GM23248 (cell line): Measurements from ENCODE around the gene CCDC85B. TPM values are rescaled to one million over a fixed set of nuclear protein-coding genes. Genes with fewer than 3 reads are reported as not detected.

Experiments used
- DNase-seq: peaks from one replicate; pipeline ENCODE4 v3.0.0-alpha.2; 2015
- H2AFZ ChIP-seq: fragments of 200-600 bp; sonication (generic); 2 replicates; pipeline ENCODE4 v1.6.1; 2016; ENCODE audit warnings: antibody characterized with exemption
- H3F3A ChIP-seq: fragments of 200-600 bp; sonication (generic); 2 replicates; pipeline ENCODE4 v1.6.1; 2016; ENCODE audit warnings: mild to moderate bottlenecking, antibody characterized with exemption, mixed run types; ENCODE audit not compliant: insufficient read depth
- H3K27ac ChIP-seq: fragments of 200-600 bp; sonication (generic); 2 replicates; pipeline ENCODE4 v1.5.1; 2016; ENCODE audit warnings: mild to moderate bottlenecking
- H3K27me3 ChIP-seq: fragments of 200-600 bp; sonication (generic); replicated peaks from 2 replicates; pipeline ENCODE4 v1.6.1; 2016; ENCODE audit warnings: mild to moderate bottlenecking; ENCODE audit not compliant: insufficient read depth
- H3K36me3 ChIP-seq: fragments of 200-600 bp; sonication (generic); 2 replicates; pipeline ENCODE4 v1.6.1; 2016; ENCODE audit warnings: low read depth, mild to moderate bottlenecking
- H3K4me1 ChIP-seq: fragments of 200-600 bp; sonication (generic); 2 replicates; pipeline ENCODE4 v1.6.1; 2016; ENCODE audit warnings: mild to moderate bottlenecking; ENCODE audit not compliant: insufficient read depth
- H3K4me2 ChIP-seq: fragments of 200-600 bp; sonication (generic); one replicate; pipeline ENCODE4 v1.6.1; 2016; ENCODE audit warnings: mild to moderate bottlenecking; ENCODE audit not compliant: unreplicated experiment
- H3K4me3 ChIP-seq: fragments of 200-600 bp; sonication (generic); 2 replicates; pipeline ENCODE4 v1.5.1; 2016; ENCODE audit warnings: mild to moderate bottlenecking
- H3K79me2 ChIP-seq: fragments of 200-600 bp; sonication (generic); 2 replicates; pipeline ENCODE4 v1.6.1; 2016; ENCODE audit warnings: mild to moderate bottlenecking; ENCODE audit not compliant: insufficient read depth
- H3K9ac ChIP-seq: fragments of 200-600 bp; sonication (generic); 2 replicates; pipeline ENCODE4 v1.6.1; 2016; ENCODE audit warnings: mild to moderate bottlenecking
- H3K9me2 ChIP-seq: fragments of 200-600 bp; sonication (generic); 2 replicates; pipeline ENCODE4 v1.6.1; 2016; ENCODE audit warnings: mixed run types, mild to moderate bottlenecking, moderate library complexity; ENCODE audit not compliant: insufficient read depth
- H3K9me3 ChIP-seq: fragments of 200-600 bp; sonication (generic); one replicate; pipeline ENCODE4 v1.6.1; 2017; ENCODE audit warnings: low read depth
- H4K20me1 ChIP-seq: fragments of 200-600 bp; sonication (generic); 2 replicates; pipeline ENCODE4 v1.6.0; 2016; ENCODE audit not compliant: insufficient read depth
- EZH2 ChIP-seq: fragments of 200-600 bp; sonication (generic); IDR thresholded peaks from 2 replicates; pipeline ENCODE4 v1.6.1; 2018; ENCODE audit warnings: antibody characterized with exemption, mild to moderate bottlenecking; ENCODE audit not compliant: insufficient read depth, poor library complexity, severe bottlenecking
- EZH2phosphoT487 ChIP-seq: fragments of 200-600 bp; sonication (generic); IDR thresholded peaks from 2 replicates; pipeline ENCODE4 v1.6.1; 2018; ENCODE audit warnings: antibody characterized with exemption, moderate library complexity, mild to moderate bottlenecking, low read depth; ENCODE audit not compliant: insufficient read depth
- WGBS, 2 experiments: methylation state at CpG; one replicate each; pipeline ENCODE4 v1.1.6; 2015 to 2017; ENCODE audit warnings: low lambda C conversion rate in 2 of 2, low coverage in 1 of 2; ENCODE audit errors: missing lambda C conversion rate in 2 of 2; 5-methylcytosine and 5-hydroxymethylcytosine counted together
- in situ Hi-C: fragments of 300-500 bp; cut with MboI; formaldehyde crosslinking; loops from 2 replicates; pipeline ENCODE4 v1.15.0; 2020
- polyA plus RNA-seq: library from polyadenylated mRNA; unstranded; fragments of >200 nt; fragmentation: Nextera tagmentation; extraction: Ambion mirVana; gene quantifications from 2 replicates; pipeline ENCODE4 v1.2.1, GENCODE V29; 2016
- total RNA-seq: library from RNA; depleted of rRNA; stranded (reverse); fragments of >200 nt; shearing (Covaris generic); gene quantifications from 2 replicates; pipeline ENCODE4 v1.2.3, GENCODE V29; 2014

CCDC85B gene
- total and polyA plus RNA-seq, 2 experiments from 2014 or later: 116 to 143 TPM

- peaks cover 19% of the 10 kb centered on the region; the same call in 1 of the 2 replicates for H3K36me3 ChIP-seq
- no peaks in the 10 kb centered on the region for H3K9me3 ChIP-seq
- DNase-seq: no peak
- H3K4me3 ChIP-seq: no peak overlapping the region
- H3K9me2 ChIP-seq: no peaks in the 10 kb centered on the region
- H3K4me1 ChIP-seq: peaks cover 20% of the 10 kb centered on the region
- H2AFZ ChIP-seq: no peak overlapping the region
- peaks cover 61% of the 10 kb centered on the region for H3K79me2 ChIP-seq
- peaks cover 40% of the 10 kb centered on the region for H3F3A ChIP-seq
- in situ Hi-C loops: no loop called here
- H3K4me2 ChIP-seq: no peak overlapping the region
- no peak overlapping the region for H3K9ac ChIP-seq
- WGBS, 2 experiments: 81 to 84% methylated on average over 10 of the region's 10 CpGs
- H3K27me3 ChIP-seq: no peaks in the 10 kb centered on the region
- TF ChIP-seq EZH2phosphoT487: no peak
- no peak for TF ChIP-seq EZH2
- no peaks in the 10 kb centered on the region for H4K20me1 ChIP-seq
- H3K27ac ChIP-seq: no peak overlapping the region
Observed at GRCh38 chr11:65921876-65922275, 31.4 kb downstream of the CCDC85B start.

GRCh38 chr11:65922565-65922964 is 32.1 kb downstream of the CCDC85B start:
- no peak overlapping the region for H3K4me2 ChIP-seq
- no peak overlapping the region for H3K27ac ChIP-seq
- no peaks in the 10 kb centered on the region for H3K9me3 ChIP-seq
- peaks cover 13% of the 10 kb centered on the region for H3K4me1 ChIP-seq
- H3K9ac ChIP-seq: no peak overlapping the region
- TF ChIP-seq EZH2phosphoT487 (no peak), EZH2 (no peak)
- H3K9me2 ChIP-seq: no peaks in the 10 kb centered on the region
- no peaks in the 10 kb centered on the region for H4K20me1 ChIP-seq
- in situ Hi-C loops: no loop called here
- no peak for DNase-seq
- no peaks in the 10 kb centered on the region for H3K27me3 ChIP-seq
- peaks cover 40% of the 10 kb centered on the region for H3F3A ChIP-seq
- H3K4me3 ChIP-seq: no peak overlapping the region
- H2AFZ ChIP-seq: no peak overlapping the region
- H3K79me2 ChIP-seq: peaks cover 54% of the 10 kb centered on the region
- H3K36me3 ChIP-seq: peaks cover 19% of the 10 kb centered on the region; the same call in 1 of the 2 replicates
- 67 to 68% methylated on average over 3 of the region's 3 CpGs for whole genome bisulfite sequencing, 2 experiments

- H3K27ac ChIP-seq: no peak overlapping the region
Observed at GRCh38 chr11:65925397-65925796, 34.9 kb downstream of the CCDC85B start.

GRCh38 chr11:65927904-65928397 is 37.5 kb downstream of the CCDC85B start:
- Histone ChIP-seq H3K36me3 (peaks cover 7% of the 10 kb centered on the region; the same call in 1 of the 2 replicates), H2AFZ (no peak overlapping the region), H3K27ac (no peak overlapping the region), H3K9me2 (no peaks in the 10 kb centered on the region), H3K4me1 (no peaks in the 10 kb centered on the region), H3K4me2 (no peak overlapping the region), H4K20me1 (no peaks in the 10 kb centered on the region), H3F3A (peaks cover 32% of the 10 kb centered on the region), H3K27me3 (no peaks in the 10 kb centered on the region), H3K4me3 (no peak overlapping the region), H3K79me2 (peaks cover 7% of the 10 kb centered on the region), H3K9me3 (no peaks in the 10 kb centered on the region), H3K9ac (no peak overlapping the region)
- peak; percentile 31 for DNase-seq
- WGBS, 2 experiments: 51 to 54% methylated on average over 9 of the region's 9 CpGs
- in situ Hi-C loops: no loop called here
- TF ChIP-seq EZH2 (no peak), EZH2phosphoT487 (no peak)

More at GRCh38 chr11:65925397-65925796, 34.9 kb downstream of the CCDC85B start:
- in situ Hi-C loops: no loop called here
- Histone ChIP-seq H4K20me1 (no peaks in the 10 kb centered on the region), H3K9me2 (no peaks in the 10 kb centered on the region), H3K79me2 (peaks cover 32% of the 10 kb centered on the region), H3K4me3 (no peak overlapping the region), H3K4me2 (no peak overlapping the region), H3K9me3 (no peaks in the 10 kb centered on the region), H3F3A (peaks cover 39% of the 10 kb centered on the region), H3K9ac (no peak overlapping the region), H3K27me3 (no peaks in the 10 kb centered on the region), H2AFZ (no peak overlapping the region), H3K4me1 (peaks cover 6% of the 10 kb centered on the region; the same call in 1 of the 2 replicates), H3K36me3 (peaks cover 19% of the 10 kb centered on the region; the same call in 1 of the 2 replicates)
- no peak for DNase-seq
- no peak for TF ChIP-seq EZH2
- no peak for TF ChIP-seq EZH2phosphoT487
- WGBS, 2 experiments: 47 to 50% methylated on average over 2 of the region's 2 CpGs

- Histone ChIP-seq H3F3A (peaks cover 25% of the 10 kb centered on the region), H3K79me2 (no peaks in the 10 kb centered on the region), H3K36me3 (no peaks in the 10 kb centered on the region), H3K9me2 (no peaks in the 10 kb centered on the region), H3K27me3 (no peaks in the 10 kb centered on the region), H3K4me3 (no peak overlapping the region), H2AFZ (no peak overlapping the region), H3K4me1 (no peaks in the 10 kb centered on the region), H4K20me1 (no peaks in the 10 kb centered on the region), H3K4me2 (no peak overlapping the region), H3K27ac (no peak overlapping the region), H3K9ac (no peak overlapping the region), H3K9me3 (no peaks in the 10 kb centered on the region)
- TF ChIP-seq EZH2 (no peak), EZH2phosphoT487 (no peak)
- DNase-seq: no peak
- in situ Hi-C loops: no loop called here
- WGBS, 2 experiments: 88 to 92% methylated on average over 6 of the region's 6 CpGs
Observed at GRCh38 chr11:65928667-65929066, 38.2 kb downstream of the CCDC85B start.
